Type B pancreatic cell (in vitro differentiated cells): ENCODE measurements around the gene APBB2. TPM values are rescaled to one million over a fixed set of nuclear protein-coding genes. Genes with fewer than 3 reads are reported as not detected.
A peak's percentile ranks its signal among the peaks of the same experiment; 100 is the strongest.

Experiments used
- DNase-seq: peaks from one replicate; pipeline ENCODE4 v3.0.0; 2021; ENCODE audit warnings: mixed read lengths; ENCODE audit not compliant: unreplicated experiment; ENCODE audit errors: extremely low spot score
- H3K27ac Mint-ChIP-seq: 2 replicates; pipeline ENCODE4 v1.8.0; 2021; ENCODE audit warnings: mild to moderate bottlenecking, mixed read lengths
- H3K27me3 Mint-ChIP-seq: 2 replicates; pipeline ENCODE4 v1.8.0; 2021; ENCODE audit warnings: mixed read lengths
- H3K36me3 Mint-ChIP-seq: 2 replicates; pipeline ENCODE4 v1.8.0; 2021; ENCODE audit warnings: mixed read lengths
- H3K4me1 Mint-ChIP-seq: one replicate; pipeline ENCODE4 v1.8.0; 2021; ENCODE audit warnings: mixed read lengths; ENCODE audit not compliant: unreplicated experiment
- H3K4me3 Mint-ChIP-seq: 2 replicates; pipeline ENCODE4 v1.8.0; 2021; ENCODE audit warnings: mild to moderate bottlenecking, mixed read lengths
- H3K9me3 Mint-ChIP-seq: 2 replicates; pipeline ENCODE4 v1.8.0; 2021; ENCODE audit warnings: mixed read lengths
- CTCF ChIP-seq: fragments of 200-600 bp; sonication (generic); conservative IDR thresholded peaks from 2 replicates; pipeline ENCODE4 v1.5.0; 2021; ENCODE audit warnings: antibody characterized with exemption, mild to moderate bottlenecking
- total RNA-seq: library from RNA; stranded (reverse); gene quantifications from 2 replicates; pipeline ENCODE4 v1.2.1, GENCODE V29; 2021; ENCODE audit warnings: low replicate concordance

Gene APBB2
- total RNA-seq, 1 donor from 2014 or later, result 33.3 TPM

GRCh38 chr4:40857956-40858355, 356.4 kb downstream of the APBB2 start:
- TF ChIP-seq CTCF, result no peak
- H3K27me3 Mint-ChIP-seq, result peaks cover 3% of the 10 kb centered on the region
- no peaks in the 10 kb centered on the region for H3K9me3 Mint-ChIP-seq
- H3K27ac Mint-ChIP-seq, result no peak overlapping the region
- H3K36me3 Mint-ChIP-seq, result peaks cover 8% of the 10 kb centered on the region
- peaks cover 10% of the 10 kb centered on the region for H3K4me1 Mint-ChIP-seq
- DNase-seq, result no peak
- H3K4me3 Mint-ChIP-seq, result peak overlapping the region; percentile 68

- no peak overlapping the region for H3K27ac Mint-ChIP-seq
- peaks cover 10% of the 10 kb centered on the region for H3K36me3 Mint-ChIP-seq
- DNase-seq, result peak; percentile 85
- peaks cover 3% of the 10 kb centered on the region for H3K27me3 Mint-ChIP-seq
- no peaks in the 10 kb centered on the region for H3K9me3 Mint-ChIP-seq
- no peak for TF ChIP-seq CTCF
- peaks cover 10% of the 10 kb centered on the region for H3K4me1 Mint-ChIP-seq
- H3K4me3 Mint-ChIP-seq, result peak overlapping the region; percentile 89
Observed at GRCh38 chr4:40856840-40857362, 357.4 kb downstream of the APBB2 start.

- Mint-ChIP-seq H3K4me3 (peak overlapping the region; percentile 89), H3K9me3 (no peaks in the 10 kb centered on the region), H3K4me1 (peaks cover 10% of the 10 kb centered on the region), H3K36me3 (peaks cover 10% of the 10 kb centered on the region), H3K27me3 (peaks cover 3% of the 10 kb centered on the region), H3K27ac (no peak overlapping the region)
- no peak for TF ChIP-seq CTCF
- DNase-seq, result no peak
Observed at GRCh38 chr4:40856277-40856839, 358.0 kb downstream of the APBB2 start.

GRCh38 chr4:40850496-40850895, 363.8 kb downstream of the APBB2 start:
- no peak for DNase-seq
- no peak overlapping the region for H3K27ac Mint-ChIP-seq
- H3K4me3 Mint-ChIP-seq, result no peak overlapping the region
- H3K36me3 Mint-ChIP-seq, result peaks cover 10% of the 10 kb centered on the region
- peaks cover 3% of the 10 kb centered on the region for H3K27me3 Mint-ChIP-seq
- TF ChIP-seq CTCF, result no peak
- no peaks in the 10 kb centered on the region for H3K9me3 Mint-ChIP-seq
- peaks cover 26% of the 10 kb centered on the region for H3K4me1 Mint-ChIP-seq

- DNase-seq, result no peak
- H3K9me3 Mint-ChIP-seq, result no peaks in the 10 kb centered on the region
- no peak for TF ChIP-seq CTCF
- H3K4me1 Mint-ChIP-seq, result peaks cover 30% of the 10 kb centered on the region
- peaks cover 3% of the 10 kb centered on the region for H3K27me3 Mint-ChIP-seq
- peaks cover 9% of the 10 kb centered on the region for H3K36me3 Mint-ChIP-seq
- H3K4me3 Mint-ChIP-seq, result peak overlapping the region; percentile 73
- H3K27ac Mint-ChIP-seq, result peak overlapping the region; percentile 22
Observed at GRCh38 chr4:40848940-40849339, 365.4 kb downstream of the APBB2 start.
